Measurements from ENCODE around the gene TRHDE.
A peak's percentile ranks its signal among the peaks of the same experiment; 100 is the strongest.

TRHDE gene

GRCh38 chr12:72442217-72442616 lies 170.0 kb downstream of the TRHDE start:
- DNase-seq (ENCODE audit: low read depth in 2 of 2), result no peak

- DNase-seq (ENCODE audit: low read depth in 2 of 2), result no peak
These were observed 172.0 kb downstream of the TRHDE start for GRCh38 chr12:72444125-72444524.

GRCh38 chr12:72444566-72444965 lies 172.4 kb downstream of the TRHDE start:
- DNase-seq (ENCODE audit: low read depth in 2 of 2), result no peak

- no peak for DNase-seq (ENCODE audit: low read depth in 2 of 2)
These were observed 175.9 kb downstream of the TRHDE start for GRCh38 chr12:72448089-72448488.

GRCh38 chr12:72448805-72449204 lies 176.6 kb downstream of the TRHDE start:
- no peak for DNase-seq (ENCODE audit: low read depth in 2 of 2)

- no peak for DNase-seq (ENCODE audit: low read depth in 2 of 2)
These were observed 180.9 kb downstream of the TRHDE start for GRCh38 chr12:72453066-72453465.

GRCh38 chr12:72453550-72453949 lies 181.4 kb downstream of the TRHDE start:
- no peak for DNase-seq (ENCODE audit: low read depth in 2 of 2)

- DNase-seq (ENCODE audit: low read depth in 2 of 2), result no peak
These were observed 192.3 kb downstream of the TRHDE start for GRCh38 chr12:72464471-72464870.

- no peak for DNase-seq (ENCODE audit: low read depth in 2 of 2)
These were observed 193.0 kb downstream of the TRHDE start for GRCh38 chr12:72465155-72465554.

- no peak for DNase-seq (ENCODE audit: low read depth in 2 of 2)
These were observed 193.9 kb downstream of the TRHDE start for GRCh38 chr12:72465940-72466630.

GRCh38 chr12:72467985-72468384 lies 195.8 kb downstream of the TRHDE start:
- no peak for DNase-seq (ENCODE audit: low read depth in 2 of 2)

GRCh38 chr12:72468505-72468904 lies 196.3 kb downstream of the TRHDE start:
- no peak for DNase-seq (ENCODE audit: low read depth in 2 of 2)

GRCh38 chr12:72471806-72472205 lies 199.6 kb downstream of the TRHDE start:
- DNase-seq (ENCODE audit: low read depth in 2 of 2), result no peak

- no peak for DNase-seq (ENCODE audit: low read depth in 2 of 2)
These were observed 200.2 kb downstream of the TRHDE start for GRCh38 chr12:72472350-72472749.

GRCh38 chr12:72476301-72476700 lies 204.1 kb downstream of the TRHDE start:
- no peak for DNase-seq (ENCODE audit: low read depth in 2 of 2)

- DNase-seq (ENCODE audit: low read depth in 2 of 2), result no peak
These were observed 213.0 kb downstream of the TRHDE start for GRCh38 chr12:72485017-72485701.

- peak in 1 of 2 experiments; percentile 6 for DNase-seq (ENCODE audit: low read depth in 2 of 2)
These were observed 219.3 kb downstream of the TRHDE start for GRCh38 chr12:72491426-72491825.

- no peak for DNase-seq (ENCODE audit: low read depth in 2 of 2)
These were observed 221.2 kb downstream of the TRHDE start for GRCh38 chr12:72493407-72493806.

- DNase-seq (ENCODE audit: low read depth in 2 of 2), result no peak
These were observed 226.2 kb downstream of the TRHDE start for GRCh38 chr12:72498354-72498753.

GRCh38 chr12:72499244-72499643 lies 227.1 kb downstream of the TRHDE start:
- DNase-seq (ENCODE audit: low read depth in 2 of 2), result no peak

- no peak for DNase-seq (ENCODE audit: low read depth in 2 of 2)
These were observed 230.4 kb downstream of the TRHDE start for GRCh38 chr12:72502546-72502945.

GRCh38 chr12:72505227-72505626 lies 233.1 kb downstream of the TRHDE start:
- no peak for DNase-seq (ENCODE audit: low read depth in 2 of 2)

- DNase-seq (ENCODE audit: low read depth in 2 of 2), result no peak
These were observed 237.7 kb downstream of the TRHDE start for GRCh38 chr12:72509891-72510290.

GRCh38 chr12:72510772-72511171 lies 238.6 kb downstream of the TRHDE start:
- DNase-seq (ENCODE audit: low read depth in 2 of 2), result no peak
